Heart left ventricle (tissue), 13 donors: ENCODE measurements around the gene PHACTR3.

Experiments
- CTCF ChIP-seq, 12 donors: fragments of 200-600 bp; sonication (generic) in 4 of 12; IDR thresholded peaks; one replicate each; pipeline versions ENCODE4 v1.5.0 to v1.8.0; 2018 to 2022; ENCODE audit warnings: antibody characterized with exemption in 12 of 12, mild to moderate bottlenecking in 5 of 12
- POLR2A ChIP-seq, 2 donors: fragments of 450-650 bp; IDR thresholded peaks; one replicate each; pipeline ENCODE4 v1.6.1; 2017; ENCODE audit warnings: antibody characterized with exemption in 2 of 2, mild to moderate bottlenecking in 2 of 2, moderate library complexity in 2 of 2
- donor health status: ischemic (EF 13 %, LVEDD 7.1; RV severe dilation, severe dysfunction).
- donor health status: DM: no; HTN: yes; CAD: no.
- donor health status: DM: no; HTN: no; CAD: no.
- donor health status: ischemic (EF 25% LVEDD 6.9; RV normal size, moderate dysfunction).
- donor health status: ischemic (EF 25% LVEDD 5.7; RV mildly dilated, moderate dysfunction).
- donor health status: ischemic (EF 35%, LVEDD 5.7; RV mildly dilated, moderate dysfunction).
- donor health status: nonischemic (EF 11% LVEDD 7.7; RV severe dilation, severe dysfunction).
- donor health status: DM: yes; HTN: yes; CAD: no.
- donor health status: PGD.
- donor health status: ischemic (EF 29% LVEDD 5.4; RV normal size, mild dysfunction).
- donor health status: nonischemic (EF 23%, LVEDD 6.1; RV moderate dilation, normal function).

DNA sequence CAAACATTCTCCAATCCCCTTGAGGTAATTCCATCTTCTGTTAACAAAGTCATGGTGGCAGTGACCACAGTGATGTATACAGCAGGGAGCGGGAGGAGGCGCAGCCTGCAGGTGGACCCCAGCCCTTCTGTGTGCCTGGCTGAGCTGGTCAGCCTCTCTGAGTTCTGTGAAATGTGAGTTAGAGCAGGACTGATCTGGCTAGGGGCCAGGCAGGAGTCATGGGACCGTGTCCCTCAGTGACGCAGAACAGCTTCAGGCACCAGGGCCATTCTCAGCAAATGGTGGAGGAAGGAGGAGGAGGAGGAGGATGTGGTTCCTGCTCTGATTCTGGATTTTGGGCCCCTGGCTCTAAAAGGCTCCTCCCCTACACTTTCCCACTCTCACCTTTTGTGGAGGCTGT is 6.9 kb downstream of the PHACTR3 start:
- TF ChIP-seq CTCF (IDR thresholded peaks at IDR 0.05) (no peak), POLR2A (IDR thresholded peaks at IDR 0.05) (no peak)
